AG09309 (cell line): ENCODE measurements around the gene EBI3.

Experiments used
- DNase-seq: peaks from one replicate; pipeline ENCODE4 v3.0.0-alpha.2; 2010; ENCODE audit warnings: low read depth
- H3K4me3 ChIP-seq: 2 replicates; pipeline ENCODE4 v1.5.1; 2011; ENCODE audit warnings: mild to moderate bottlenecking, low read depth, low read length, moderate library complexity; ENCODE audit not compliant: control insufficient read depth
- CTCF ChIP-seq: IDR thresholded peaks from 2 replicates; pipeline ENCODE4 v1.5.1; 2011; ENCODE audit warnings: mild to moderate bottlenecking, low read depth, low read length, inconsistent platforms; ENCODE audit not compliant: insufficient read depth, control insufficient read depth; ENCODE audit errors: missing control alignments

Gene EBI3

GRCh38 chr19:4229179-4229931 lies at the start of gene EBI3:
EBI3 (plus strand) TSS chr19:4229523; CDS start chr19:4229551, 28 bp downstream.
- TF ChIP-seq CTCF: no peak
- no peak within 1 kb of the TSS for H3K4me3 ChIP-seq
- no peak for DNase-seq

- TF ChIP-seq CTCF: no peak
- H3K4me3 ChIP-seq: peak overlapping the region; percentile 3; the same call in 1 of the 2 replicates
- no peak for DNase-seq
These were observed 48.2 kb upstream of the EBI3 start for GRCh38 chr19:4181053-4181508.

GRCh38 chr19:4182084-4182810 lies 47.1 kb upstream of the EBI3 start, which contains the start of the genes ANKRD24 and SIRT6:
ANKRD24 (plus strand) TSS chr19:4182689; CDS start chr19:4186426, 3,737 bp downstream.
SIRT6 (minus strand) TSS chr19:4182563; CDS start chr19:4182539, 24 bp downstream.
- peak within 1 kb of the TSS; percentile 71 for H3K4me3 ChIP-seq
- TF ChIP-seq CTCF: no peak
- DNase-seq: peak; percentile 83

- H3K4me3 ChIP-seq: no peak overlapping the region
- DNase-seq: no peak
- TF ChIP-seq CTCF: no peak
These were observed 45.2 kb upstream of the EBI3 start for GRCh38 chr19:4183967-4184717.

GRCh38 chr19:4184718-4185352 lies 44.5 kb upstream of the EBI3 start:
- no peak for TF ChIP-seq CTCF
- no peak overlapping the region for H3K4me3 ChIP-seq
- DNase-seq: no peak

- H3K4me3 ChIP-seq: no peak overlapping the region
- DNase-seq: no peak
- TF ChIP-seq CTCF: no peak
These were observed 43.8 kb upstream of the EBI3 start for GRCh38 chr19:4185413-4186086.
